ENCODE data around the gene C17orf107. TPM values are rescaled to one million over a fixed set of nuclear protein-coding genes. Genes with fewer than 3 reads are reported as not detected.

Gene C17orf107
- total RNA-seq, 4 donors from 2014 or later = 0.90 to 2.0 (median 1.3) TPM

- WGBS, 2 donors = 67 to 76% methylated on average over 10 of the region's 10 CpGs
- no peak for DNase-seq (ENCODE audit: low spot score in 2 of 2)
- H3K9me3 ChIP-seq = no peaks in the 10 kb centered on the region
- H3K27ac ChIP-seq = no peak overlapping the region
- H3K4me1 ChIP-seq = peaks cover 0 to 39% (median 16%) of the 10 kb centered on the region in 4 donors
- no peak overlapping the region for H3K4me3 ChIP-seq
- H3K27me3 ChIP-seq = peaks cover 0 to 16% of the 10 kb centered on the region in 2 donors
- no peak for TF ChIP-seq POLR2A (IDR thresholded peaks at IDR 0.05)
- peaks cover 6 to 55% (median 21%) of the 10 kb centered on the region in 3 donors for H3K36me3 ChIP-seq
Measured at GRCh38 chr17:4897198-4897687, 2.1 kb upstream of the C17orf107 start.

- peaks cover 6 to 49% (median 21%) of the 10 kb centered on the region in 3 donors for H3K36me3 ChIP-seq
- H3K27me3 ChIP-seq = peaks cover 0 to 16% of the 10 kb centered on the region in 2 donors
- no peak overlapping the region for H3K4me3 ChIP-seq
- H3K27ac ChIP-seq = no peak overlapping the region
- peaks cover 0 to 43% (median 19%) of the 10 kb centered on the region in 4 donors for H3K4me1 ChIP-seq
- 88 to 94% methylated on average over 5 of the region's 5 CpGs for WGBS, 2 donors
- no peak for DNase-seq (ENCODE audit: low spot score in 2 of 2)
- TF ChIP-seq POLR2A (IDR thresholded peaks at IDR 0.05) (no peak), EP300 (IDR thresholded peaks at IDR 0.05) (no peak), CTCF (IDR thresholded peaks at IDR 0.05) (no peak)
- no peaks in the 10 kb centered on the region for H3K9me3 ChIP-seq
Measured at GRCh38 chr17:4897785-4898184, 1.6 kb upstream of the C17orf107 start.

DNA sequence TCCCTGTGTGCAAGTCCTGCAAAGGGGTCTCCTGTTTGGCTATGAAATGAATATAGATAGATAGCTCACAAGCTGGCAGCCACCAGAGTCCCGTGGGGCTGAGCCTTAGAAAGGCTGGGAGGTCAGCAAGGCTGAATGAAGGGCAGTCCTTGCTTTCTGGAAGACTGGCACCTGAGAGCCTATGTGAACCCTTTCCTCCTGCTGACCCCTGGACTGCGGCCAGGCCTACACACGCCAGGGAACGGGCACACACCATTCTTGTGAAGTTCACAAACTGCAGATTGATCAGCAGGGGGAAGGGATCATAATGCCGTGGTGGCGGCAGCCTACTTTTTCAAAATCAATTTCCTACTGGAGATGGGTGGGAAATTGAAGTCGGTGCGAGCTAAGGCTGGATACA, 985 bp upstream of the C17orf107 start:
- TF ChIP-seq POLR2A (IDR thresholded peaks at IDR 0.05) (no peak), EP300 (IDR thresholded peaks at IDR 0.05) (no peak)
- H3K9me3 ChIP-seq = no peaks in the 10 kb centered on the region
- peaks cover 3 to 44% (median 21%) of the 10 kb centered on the region in 3 donors for H3K36me3 ChIP-seq
- H3K27ac ChIP-seq = no peak overlapping the region
- peaks cover 0 to 16% of the 10 kb centered on the region in 2 donors for H3K27me3 ChIP-seq
- 78 to 83% methylated on average over 6 to 8 of the region's 8 CpGs for WGBS, 2 donors
- no peak overlapping the region for H3K4me3 ChIP-seq
- peaks cover 0 to 48% (median 21%) of the 10 kb centered on the region in 4 donors for H3K4me1 ChIP-seq
- DNase-seq (ENCODE audit: low spot score in 2 of 2) = no peak

GRCh38 chr17:4898927-4899326, 409 bp upstream of the C17orf107 start:
- Histone ChIP-seq H3K27ac (peak overlapping the region in 2 of 4 donors; percentile 62 to 75), H3K27me3 (peaks cover 0 to 16% of the 10 kb centered on the region in 2 donors), H3K4me3 (peak overlapping the region; percentile 30 to 54 (median 40)), H3K4me1 (peaks cover 0 to 53% (median 22%) of the 10 kb centered on the region in 4 donors), H3K9me3 (no peaks in the 10 kb centered on the region), H3K36me3 (peaks cover 0 to 38% (median 18%) of the 10 kb centered on the region in 3 donors)
- WGBS, 2 donors = 13 to 22% methylated on average over 8 to 30 of the region's 34 CpGs
- TF ChIP-seq POLR2A (IDR thresholded peaks at IDR 0.05) = no peak
- no peak for TF ChIP-seq CTCF (IDR thresholded peaks at IDR 0.05)
- no peak for TF ChIP-seq EP300 (IDR thresholded peaks at IDR 0.05)
- DNase-seq (ENCODE audit: low spot score in 2 of 2) = no peak

- no peak for DNase-seq (ENCODE audit: low spot score in 2 of 2)
- WGBS, 2 donors = 35 to 43% methylated on average over 37 to 45 of the region's 65 CpGs
- H3K4me1 ChIP-seq = peaks cover 0 to 53% (median 22%) of the 10 kb centered on the region in 4 donors
- peak overlapping the region in 2 of 4 donors; percentile 64 to 75 for H3K27ac ChIP-seq
- peaks cover 0 to 22% (median 4%) of the 10 kb centered on the region in 3 donors for H3K36me3 ChIP-seq
- peaks cover 0 to 19% of the 10 kb centered on the region in 2 donors for H3K27me3 ChIP-seq
- peak overlapping the region in 3 of 4 donors; percentile 11 to 54 (median 48) for H3K4me3 ChIP-seq
- no peaks in the 10 kb centered on the region for H3K9me3 ChIP-seq
- TF ChIP-seq CTCF (IDR thresholded peaks at IDR 0.05) = no peak
- peak in 1 of 2 donors; percentile 20 for TF ChIP-seq POLR2A (IDR thresholded peaks at IDR 0.05)
- TF ChIP-seq EP300 (IDR thresholded peaks at IDR 0.05) = peak in 1 of 2 donors; percentile 6
Measured at GRCh38 chr17:4900231-4901107, 1.1 kb downstream of the C17orf107 start.
